CD4-positive, alpha-beta T cell treated with Interleukin-1 beta for 1 hour (primary cell): ENCODE measurements around the gene SLC25A10.
"Not testable (repeated sequence)": the region's sequence is repeated elsewhere in the genome, so short reads cannot be mapped to it uniquely, and the experiment has no call there.

Experiments
- DNase-seq, 2 donors: peaks; one replicate each; pipeline ENCODE4 v3.0.0-alpha.2; 2020 to 2022

The SLC25A10 gene

DNA sequence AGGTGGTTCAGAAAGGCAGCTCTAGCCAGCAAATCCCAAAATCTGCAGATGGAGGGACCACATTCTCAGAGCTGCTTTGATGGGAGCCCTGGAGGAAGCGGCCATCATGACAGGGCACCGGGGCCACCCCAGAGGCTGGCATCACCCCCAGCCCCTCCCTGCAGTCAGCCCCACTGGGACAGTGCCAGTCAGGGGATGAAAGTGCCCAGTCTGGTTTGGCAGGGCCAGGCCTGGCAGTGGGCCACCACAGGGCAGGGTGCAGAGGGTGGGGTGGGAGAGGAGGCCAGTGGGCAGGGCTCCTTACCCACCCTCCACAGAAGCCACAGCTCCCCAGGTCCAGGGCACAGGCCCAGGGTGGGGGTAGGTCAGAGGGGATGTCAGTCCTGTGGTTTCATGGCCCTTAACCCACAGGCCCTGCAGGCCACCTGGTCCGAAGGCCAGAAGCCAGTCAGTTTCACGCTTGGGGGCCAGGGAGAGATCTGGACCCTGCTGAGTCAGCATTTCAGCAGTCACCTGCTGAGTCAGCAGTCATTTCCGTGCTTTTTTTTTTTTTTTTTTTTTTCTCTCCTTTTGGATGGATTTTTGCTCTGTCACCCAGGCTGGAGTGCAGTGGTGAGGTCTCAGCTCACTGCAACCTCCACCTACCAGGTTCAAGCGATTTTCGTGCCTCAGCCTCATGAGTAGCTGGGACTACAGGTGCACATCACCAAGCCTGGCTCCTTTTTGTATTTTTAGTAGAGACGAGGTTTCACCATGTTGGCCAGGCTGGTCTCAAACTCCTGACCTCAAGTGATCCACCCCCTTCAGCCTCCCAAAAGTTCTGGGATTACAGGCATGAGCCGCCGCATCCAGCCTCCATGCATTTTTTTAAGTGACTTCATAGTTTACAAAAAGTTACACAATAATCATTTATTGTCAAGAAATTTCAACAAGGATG lies 10.4 kb downstream of the SLC25A10 start:
- DNase-seq: no peak

GRCh38 chr17:81723651-81724209 lies 11.6 kb downstream of the SLC25A10 start:
- no peak for DNase-seq

DNA sequence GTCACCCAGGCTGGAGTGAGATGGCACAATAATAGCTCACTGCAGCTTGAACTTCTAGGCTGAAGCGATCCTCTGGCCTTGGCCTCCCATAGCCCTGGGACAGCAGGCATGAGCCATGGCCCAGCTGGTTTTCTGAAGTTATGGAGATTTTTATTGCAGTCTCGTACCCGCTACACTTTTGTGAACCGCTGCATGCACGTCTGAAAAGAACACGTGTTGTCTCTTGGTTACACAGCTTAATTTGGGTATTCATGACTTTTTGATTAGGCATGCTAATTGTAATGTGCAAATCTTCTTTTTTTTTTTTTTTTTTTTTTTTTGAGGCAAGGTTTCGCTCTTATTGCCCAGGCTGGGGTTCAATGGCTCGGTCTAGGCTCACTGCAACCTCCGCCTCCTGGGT lies 13.4 kb downstream of the SLC25A10 start:
- no peak for DNase-seq

GRCh38 chr17:81726004-81726403 lies 13.9 kb downstream of the SLC25A10 start:
- no peak for DNase-seq

- no peak for DNase-seq
Observed at GRCh38 chr17:81727324-81728031, 15.4 kb downstream of the SLC25A10 start.

- peak; percentile 58 to 67 for DNase-seq
Observed at GRCh38 chr17:81733507-81734404, 21.7 kb downstream of the SLC25A10 start.

- no peak for DNase-seq
Observed at GRCh38 chr17:81734405-81735263, 22.6 kb downstream of the SLC25A10 start.

DNA sequence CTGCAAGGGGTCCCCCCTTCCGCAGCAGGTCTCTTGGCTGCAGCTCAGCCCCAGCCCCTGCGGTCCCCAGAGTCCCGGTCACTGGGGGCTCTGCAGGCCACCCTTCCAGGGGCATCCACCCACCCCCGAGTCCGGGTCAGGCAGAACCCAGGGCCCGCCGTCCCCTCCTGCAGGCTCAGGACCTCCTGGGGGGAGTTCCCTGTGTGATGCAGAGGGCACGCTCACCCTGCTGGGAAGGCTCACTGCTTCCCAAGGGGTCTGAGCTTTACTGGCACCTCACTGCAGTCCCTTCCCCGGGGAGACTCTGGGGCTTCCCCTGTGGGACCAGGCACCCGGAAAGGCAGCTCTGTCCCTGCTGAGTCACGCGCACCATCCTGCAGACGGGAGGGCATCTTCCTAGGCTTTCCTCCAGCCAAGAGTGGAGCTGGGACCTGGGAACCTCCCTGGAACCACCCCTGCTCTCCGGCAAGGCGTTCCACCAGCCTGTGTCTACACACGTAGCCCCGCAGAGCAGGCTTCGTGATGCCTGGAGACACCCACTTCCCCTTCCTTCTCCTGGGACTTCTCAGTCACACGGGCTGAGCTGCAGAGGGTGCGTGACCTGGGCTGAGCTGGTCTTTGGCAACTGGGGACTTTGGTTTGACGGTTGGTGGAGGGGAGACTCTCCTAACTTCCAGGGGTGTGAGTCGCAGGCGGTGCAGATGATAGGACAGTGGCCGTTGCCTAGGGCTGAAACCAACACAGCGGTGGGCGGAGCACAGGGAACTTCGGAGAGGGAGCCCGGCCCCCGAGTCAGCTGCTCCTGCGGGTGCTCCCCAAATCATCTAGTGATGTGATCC lies 23.4 kb downstream of the SLC25A10 start:
- DNase-seq: peak in 1 of 2 donors; percentile 66

- DNase-seq: no peak
Observed at GRCh38 chr17:81737947-81738800, 26.1 kb downstream of the SLC25A10 start.

DNA sequence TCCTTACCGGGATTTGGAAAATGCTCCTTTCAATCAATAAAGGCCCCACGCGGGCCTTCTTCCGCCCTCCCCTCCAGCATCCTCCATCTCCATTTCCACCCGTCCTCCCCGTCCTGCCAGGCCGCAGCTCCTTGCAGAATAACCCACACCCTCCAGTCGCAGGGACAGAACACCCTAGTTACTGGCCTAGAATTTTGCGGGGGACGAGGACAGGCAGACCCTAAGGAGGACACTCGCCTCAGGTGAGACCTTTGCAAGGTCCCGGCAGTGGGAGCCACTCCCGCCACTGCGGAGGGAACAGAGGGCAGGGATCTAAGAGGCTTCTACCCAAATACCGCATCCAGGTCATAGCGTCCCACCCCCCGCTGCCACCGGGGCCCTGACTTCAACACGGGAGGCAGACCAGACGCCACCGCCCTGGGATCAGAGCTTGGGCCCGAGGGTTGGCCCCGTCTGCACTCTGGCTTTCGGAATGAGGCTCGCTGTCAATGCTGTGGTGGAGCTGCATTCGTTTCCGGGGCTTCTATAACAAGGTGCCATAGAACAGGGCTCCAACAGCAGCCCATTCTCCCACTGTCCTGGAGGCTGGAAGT lies 26.8 kb downstream of the SLC25A10 start:
- DNase-seq: no peak

DNA sequence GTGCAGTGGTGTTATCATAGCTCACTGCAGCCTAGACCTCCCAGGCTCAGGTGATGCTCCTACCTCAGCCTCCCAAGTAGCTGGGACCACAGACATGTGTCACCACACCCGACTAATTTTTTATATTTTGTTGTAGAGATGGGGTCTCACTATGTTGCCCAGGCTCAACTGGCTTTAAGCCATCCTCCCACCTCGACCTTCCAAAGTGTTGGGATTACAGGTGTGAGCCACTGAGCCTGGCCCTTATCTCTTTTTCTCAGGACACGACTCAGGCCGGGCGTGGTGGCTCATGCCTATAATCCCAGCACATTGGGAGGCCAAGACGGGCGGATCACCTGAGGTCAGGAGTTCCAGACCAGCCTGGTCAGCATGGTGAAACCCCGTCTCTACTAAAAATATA lies 27.5 kb downstream of the SLC25A10 start:
- DNase-seq: not testable (repeated sequence)

GRCh38 chr17:81740395-81740961 lies 28.4 kb downstream of the SLC25A10 start:
- no peak for DNase-seq

DNA sequence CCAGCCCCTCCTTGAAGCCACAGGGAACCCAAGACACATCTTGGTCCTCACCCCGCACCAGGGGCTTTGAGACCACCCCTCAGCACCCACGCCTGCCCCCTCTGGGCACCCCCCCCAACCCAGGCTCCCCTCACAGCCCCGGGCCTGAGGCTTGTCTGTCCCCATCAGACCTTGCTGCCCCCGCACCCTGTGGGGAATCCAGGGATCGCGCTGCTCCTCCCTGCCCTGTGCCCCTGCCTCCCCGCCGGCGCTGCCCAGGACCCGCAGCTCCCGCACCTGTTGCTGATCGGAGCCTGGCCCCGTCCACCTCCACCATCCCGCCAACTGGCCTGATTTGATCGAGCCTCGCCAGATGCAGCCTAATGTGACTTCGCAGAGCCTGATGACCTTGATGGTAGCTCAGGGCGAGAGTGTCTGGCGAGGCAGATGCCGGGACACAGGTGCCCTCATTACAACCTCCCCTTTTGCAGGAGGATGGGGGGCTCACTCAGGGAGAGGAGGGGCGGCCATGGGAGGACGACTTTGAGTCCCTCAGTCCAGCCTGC lies 29.0 kb downstream of the SLC25A10 start:
- DNase-seq: no peak

- no peak for DNase-seq
Observed at GRCh38 chr17:81741594-81742452, 29.7 kb downstream of the SLC25A10 start.
